ENCODE data around the gene PI4K2A. TPM values are rescaled to one million over a fixed set of nuclear protein-coding genes. Genes with fewer than 3 reads are reported as not detected.
"Not testable (repeated sequence)": the region's sequence is repeated elsewhere in the genome, so short reads cannot be mapped to it uniquely, and the experiment has no call there.

The PI4K2A gene
- total RNA-seq, 6 experiments from 2014 or later: 26.7 to 35.3 (median 31.6) TPM

DNA sequence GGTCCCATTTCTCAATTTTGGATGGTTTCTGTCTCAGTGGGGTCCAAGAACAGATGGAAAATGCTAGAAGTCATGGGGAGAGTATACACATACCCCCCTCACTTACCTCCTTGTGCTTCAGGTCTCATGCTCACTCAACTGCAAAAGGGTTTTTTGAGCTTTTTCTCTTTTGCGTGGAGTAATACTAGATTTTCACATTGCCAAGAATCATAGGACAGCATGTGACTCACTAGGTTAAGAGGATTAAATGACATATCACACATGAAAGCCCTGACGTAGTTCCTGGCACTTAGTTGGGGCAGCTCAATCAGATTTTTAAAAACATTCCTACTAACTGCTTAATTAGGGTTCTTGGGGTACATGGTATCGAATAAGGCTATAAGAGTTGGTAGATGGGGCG is 4.5 kb downstream of the PI4K2A start:
- peaks cover 25% of the 10 kb centered on the region for H3K36me3 Mint-ChIP-seq (ENCODE audit: low read depth)
- TF ChIP-seq CTCF (IDR thresholded peaks at IDR 0.05): no peak
- H3K9me3 Mint-ChIP-seq: no peaks in the 10 kb centered on the region
- no peak for DNase-seq
- no peak overlapping the region for H3K4me3 Mint-ChIP-seq
- H3K4me1 Mint-ChIP-seq (ENCODE audit: low read depth): peaks cover 46% of the 10 kb centered on the region
- H3K27ac Mint-ChIP-seq: no peak overlapping the region; the same call in 1 of the 2 replicates
- peaks cover 10% of the 10 kb centered on the region for H3K27me3 Mint-ChIP-seq (ENCODE audit: insufficient read depth)

- peak; percentile 53 for DNase-seq
- no peaks in the 10 kb centered on the region for H3K9me3 Mint-ChIP-seq
- H3K36me3 Mint-ChIP-seq (ENCODE audit: low read depth): peaks cover 25% of the 10 kb centered on the region
- peak overlapping the region; percentile 3 for H3K4me3 Mint-ChIP-seq
- peaks cover 50% of the 10 kb centered on the region for H3K4me1 Mint-ChIP-seq (ENCODE audit: low read depth)
- H3K27ac Mint-ChIP-seq: peak overlapping the region; percentile 89
- no peaks in the 10 kb centered on the region; the same call in 1 of the 2 replicates for H3K27me3 Mint-ChIP-seq (ENCODE audit: insufficient read depth)
- no peak for TF ChIP-seq CTCF (IDR thresholded peaks at IDR 0.05)
Measured at GRCh38 chr10:97647556-97647955, 7.1 kb downstream of the PI4K2A start.

GRCh38 chr10:97648562-97649404 is 8.3 kb downstream of the PI4K2A start:
- Mint-ChIP-seq H3K9me3 (no peaks in the 10 kb centered on the region), H3K4me3 (peak overlapping the region; percentile 70), H3K27me3 (ENCODE audit: insufficient read depth) (no peaks in the 10 kb centered on the region), H3K36me3 (ENCODE audit: low read depth) (peaks cover 29% of the 10 kb centered on the region), H3K4me1 (ENCODE audit: low read depth) (peaks cover 48% of the 10 kb centered on the region), H3K27ac (peak overlapping the region; percentile 89)
- no peak for TF ChIP-seq CTCF (IDR thresholded peaks at IDR 0.05)
- DNase-seq: peak; percentile 94

GRCh38 chr10:97649405-97649750 is 8.9 kb downstream of the PI4K2A start:
- H3K36me3 Mint-ChIP-seq (ENCODE audit: low read depth): peaks cover 34% of the 10 kb centered on the region
- H3K27ac Mint-ChIP-seq: peak overlapping the region; percentile 89
- H3K9me3 Mint-ChIP-seq; DNase-seq; H3K27me3 Mint-ChIP-seq (ENCODE audit: insufficient read depth): not testable (repeated sequence)
- H3K4me3 Mint-ChIP-seq: peak overlapping the region; percentile 70
- peaks cover 48% of the 10 kb centered on the region for H3K4me1 Mint-ChIP-seq (ENCODE audit: low read depth)

DNA sequence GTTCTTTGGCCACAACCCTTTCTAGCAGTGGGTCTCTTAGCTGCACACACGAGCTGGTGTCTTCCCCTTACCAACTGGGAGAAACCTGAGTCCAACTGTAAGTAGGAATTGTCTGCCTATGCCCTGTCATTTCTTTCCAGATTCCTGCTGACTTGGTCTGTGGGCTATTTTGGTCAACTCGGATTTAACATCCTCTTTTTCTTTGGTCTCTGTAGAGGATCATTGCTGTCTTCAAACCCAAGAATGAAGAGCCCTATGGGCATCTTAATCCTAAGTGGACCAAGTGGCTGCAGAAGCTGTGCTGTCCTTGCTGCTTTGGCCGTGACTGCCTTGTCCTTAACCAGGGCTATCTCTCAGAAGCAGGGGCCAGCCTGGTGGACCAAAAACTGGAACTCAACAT is 10.3 kb downstream of the PI4K2A start:
- Mint-ChIP-seq H3K27me3 (ENCODE audit: insufficient read depth) (no peaks in the 10 kb centered on the region; the same call in 1 of the 2 replicates), H3K9me3 (no peaks in the 10 kb centered on the region), H3K4me1 (ENCODE audit: low read depth) (peaks cover 48% of the 10 kb centered on the region), H3K36me3 (ENCODE audit: low read depth) (peaks cover 27% of the 10 kb centered on the region), H3K27ac (no peak overlapping the region; the same call in 1 of the 2 replicates), H3K4me3 (no peak overlapping the region)
- DNase-seq: no peak
- no peak for TF ChIP-seq CTCF (IDR thresholded peaks at IDR 0.05)

DNA sequence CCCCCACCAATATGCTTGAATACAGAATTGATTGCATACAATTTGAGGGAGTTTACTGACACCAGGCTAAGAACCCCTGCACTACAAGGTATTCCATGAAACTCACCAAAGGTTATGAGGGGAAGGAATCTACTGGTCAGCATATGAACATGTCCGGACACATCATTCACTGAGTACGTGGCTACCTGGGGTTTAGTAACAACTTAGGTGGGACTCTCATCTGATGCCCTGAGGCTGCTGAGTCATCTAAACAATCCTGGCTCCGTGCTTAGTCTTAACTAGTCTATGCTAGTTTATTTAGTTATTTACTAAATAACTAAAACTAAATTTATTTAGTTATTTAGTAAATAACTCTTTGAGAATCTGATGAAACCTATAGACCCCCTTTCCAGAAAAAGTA is 11.3 kb downstream of the PI4K2A start:
- Mint-ChIP-seq H3K4me3 (no peak overlapping the region), H3K4me1 (ENCODE audit: low read depth) (peaks cover 48% of the 10 kb centered on the region), H3K36me3 (ENCODE audit: low read depth) (peaks cover 31% of the 10 kb centered on the region), H3K9me3 (no peaks in the 10 kb centered on the region), H3K27ac (no peak overlapping the region), H3K27me3 (ENCODE audit: insufficient read depth) (no peaks in the 10 kb centered on the region; the same call in 1 of the 2 replicates)
- DNase-seq: no peak
- no peak for TF ChIP-seq CTCF (IDR thresholded peaks at IDR 0.05)

Data from HFFc6 (cell line).